ENCODE results near the gene EMID1. TPM values are rescaled to one million over a fixed set of nuclear protein-coding genes. Genes with fewer than 3 reads are reported as not detected.

EMID1 gene
- total and polyA plus RNA-seq, 2 donors from 2014 or later: 9.6 to 25.5 TPM

DNA sequence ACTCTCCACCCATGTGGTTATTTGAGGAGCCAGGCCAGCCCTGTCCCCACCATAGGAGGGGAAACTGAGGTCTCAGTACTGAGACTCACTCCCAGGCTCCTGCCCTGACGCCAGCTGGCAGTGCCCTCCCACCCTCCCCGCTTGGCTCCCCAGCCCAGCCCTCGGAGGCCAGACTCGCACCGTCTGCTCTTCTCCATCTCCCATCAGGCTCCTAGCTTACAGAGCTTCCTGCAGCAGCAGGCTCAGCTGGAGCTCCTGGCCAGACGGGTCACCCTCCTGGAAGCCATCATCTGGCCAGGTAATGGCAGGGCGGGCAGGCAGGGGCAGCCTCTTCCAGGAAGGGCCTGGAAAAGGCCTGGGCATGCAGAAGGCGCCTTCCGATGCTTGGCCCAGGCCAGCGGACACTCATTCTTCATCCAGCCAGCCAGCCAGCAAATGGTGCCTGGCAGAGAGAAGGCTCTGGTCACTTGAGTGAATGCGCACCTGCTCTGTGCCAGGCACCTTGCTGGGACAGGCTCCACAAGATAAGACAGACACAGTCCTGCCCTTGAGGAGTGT is 49.4 kb downstream of the EMID1 start:
- FAIRE-seq (no peak), DNase-seq (no peak)
- H3K27me3 ChIP-seq (ENCODE audit: control insufficient read depth, insufficient read depth, low read length): no peaks in the 10 kb centered on the region
- intact Hi-C loops (cut with DNase I): no loop called here
- no peak overlapping the region for H3K4me3 ChIP-seq (ENCODE audit: low read length in 3 of 3)
- H3K4me1 ChIP-seq (ENCODE audit: control insufficient read depth in 2 of 3, insufficient read depth in 2 of 3, low read depth in 1 of 3, low read length in 3 of 3): no peaks in the 10 kb centered on the region
- H3K9me3 ChIP-seq (ENCODE audit: control insufficient read depth in 2 of 3, insufficient read depth in 1 of 3, low read length in 3 of 3): no peaks in the 10 kb centered on the region
- no peaks in the 10 kb centered on the region for H3K36me3 ChIP-seq (ENCODE audit: control insufficient read depth in 2 of 3, insufficient read depth in 3 of 3, low read length in 3 of 3)
- no peak overlapping the region for H3K9ac ChIP-seq (ENCODE audit: low read length in 3 of 3)
- no peak overlapping the region for H3K27ac ChIP-seq (ENCODE audit: low read depth in 2 of 2, low read length in 2 of 2)
- TF ChIP-seq, protein P1, sequence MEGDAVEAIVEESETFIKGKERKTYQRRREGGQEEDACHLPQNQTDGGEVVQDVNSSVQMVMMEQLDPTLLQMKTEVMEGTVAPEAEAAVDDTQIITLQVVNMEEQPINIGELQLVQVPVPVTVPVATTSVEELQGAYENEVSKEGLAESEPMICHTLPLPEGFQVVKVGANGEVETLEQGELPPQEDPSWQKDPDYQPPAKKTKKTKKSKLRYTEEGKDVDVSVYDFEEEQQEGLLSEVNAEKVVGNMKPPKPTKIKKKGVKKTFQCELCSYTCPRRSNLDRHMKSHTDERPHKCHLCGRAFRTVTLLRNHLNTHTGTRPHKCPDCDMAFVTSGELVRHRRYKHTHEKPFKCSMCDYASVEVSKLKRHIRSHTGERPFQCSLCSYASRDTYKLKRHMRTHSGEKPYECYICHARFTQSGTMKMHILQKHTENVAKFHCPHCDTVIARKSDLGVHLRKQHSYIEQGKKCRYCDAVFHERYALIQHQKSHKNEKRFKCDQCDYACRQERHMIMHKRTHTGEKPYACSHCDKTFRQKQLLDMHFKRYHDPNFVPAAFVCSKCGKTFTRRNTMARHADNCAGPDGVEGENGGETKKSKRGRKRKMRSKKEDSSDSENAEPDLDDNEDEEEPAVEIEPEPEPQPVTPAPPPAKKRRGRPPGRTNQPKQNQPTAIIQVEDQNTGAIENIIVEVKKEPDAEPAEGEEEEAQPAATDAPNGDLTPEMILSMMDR (IDR thresholded peaks at IDR 0.05; ENCODE audit: borderline replicate concordance, extremely low read depth, insufficient read depth): no peak

DNA sequence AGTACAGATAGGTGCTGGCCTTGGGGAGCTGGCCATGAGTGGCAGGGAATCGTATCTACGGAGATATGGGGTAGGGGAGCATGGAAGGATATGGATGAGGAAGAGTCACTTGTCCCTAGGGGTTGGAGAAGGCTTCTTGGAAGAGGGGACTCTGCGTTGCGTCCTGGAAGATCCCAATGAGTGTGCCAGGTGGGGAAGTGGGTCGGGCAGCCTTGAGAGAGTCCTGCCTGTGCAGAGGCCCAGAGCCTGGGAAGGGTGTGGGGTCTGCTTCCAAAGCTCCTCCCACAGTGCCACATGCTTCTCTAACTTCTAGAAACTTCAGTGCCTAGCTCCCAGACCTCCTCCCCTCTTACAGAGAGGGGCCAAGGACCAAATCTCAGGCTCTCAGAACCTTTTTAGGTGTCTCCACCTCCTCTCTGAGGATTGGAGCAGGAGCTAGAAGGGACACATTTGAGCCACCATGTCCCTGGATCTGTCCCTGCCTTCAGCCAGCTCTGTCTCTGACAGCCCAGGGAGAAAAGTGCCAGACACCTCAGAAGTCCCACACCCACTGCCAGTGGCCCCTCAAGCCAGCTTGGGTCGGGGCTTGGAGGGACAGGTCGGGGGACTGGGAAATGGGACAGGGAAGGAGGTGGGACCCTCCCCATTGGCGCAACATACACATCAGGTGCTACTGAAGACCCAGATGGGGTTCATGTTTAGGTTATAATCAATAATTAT is 51.1 kb downstream of the EMID1 start:
- Histone ChIP-seq H3K27ac (ENCODE audit: low read depth in 2 of 2, low read length in 2 of 2) (no peak overlapping the region), H3K36me3 (ENCODE audit: control insufficient read depth in 2 of 3, insufficient read depth in 3 of 3, low read length in 3 of 3) (no peaks in the 10 kb centered on the region), H3K9me3 (ENCODE audit: control insufficient read depth in 2 of 3, insufficient read depth in 1 of 3, low read length in 3 of 3) (no peaks in the 10 kb centered on the region), H3K27me3 (ENCODE audit: control insufficient read depth, insufficient read depth, low read length) (no peaks in the 10 kb centered on the region), H3K4me1 (ENCODE audit: control insufficient read depth in 2 of 3, insufficient read depth in 2 of 3, low read depth in 1 of 3, low read length in 3 of 3) (no peaks in the 10 kb centered on the region), H3K4me3 (ENCODE audit: low read length in 3 of 3) (no peak overlapping the region), H3K9ac (ENCODE audit: low read length in 3 of 3) (no peak overlapping the region)
- no peak for FAIRE-seq
- TF ChIP-seq, protein P1 (IDR thresholded peaks at IDR 0.05; ENCODE audit: borderline replicate concordance, extremely low read depth, insufficient read depth): no peak
- intact Hi-C loops (cut with DNase I): no loop called here
- no peak for DNase-seq

DNA sequence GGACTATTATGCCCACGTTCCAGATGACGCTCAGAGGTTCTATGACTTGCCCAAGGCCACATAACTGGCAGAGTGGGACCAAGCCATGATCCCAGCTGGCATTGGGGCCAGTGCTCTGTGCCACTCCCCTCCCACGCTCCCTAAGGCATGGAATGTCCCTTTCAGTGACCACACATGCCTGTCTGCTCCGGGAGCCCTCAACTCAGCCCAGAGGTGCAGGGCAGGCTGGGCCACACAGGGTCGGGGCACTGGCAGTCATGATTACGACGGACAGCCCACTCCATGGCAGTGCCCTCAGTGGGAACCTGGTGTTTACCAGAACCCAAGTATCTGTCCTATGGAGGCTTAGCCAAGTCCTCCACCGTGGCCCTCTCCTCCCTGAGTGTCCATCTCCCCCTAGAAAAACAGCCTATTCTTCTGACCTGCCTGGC is 52.1 kb downstream of the EMID1 start:
- DNase-seq (no peak), FAIRE-seq (no peak)
- Histone ChIP-seq H3K4me1 (ENCODE audit: control insufficient read depth in 2 of 3, insufficient read depth in 2 of 3, low read depth in 1 of 3, low read length in 3 of 3) (no peaks in the 10 kb centered on the region), H3K27me3 (ENCODE audit: control insufficient read depth, insufficient read depth, low read length) (no peaks in the 10 kb centered on the region), H3K9ac (ENCODE audit: low read length in 3 of 3) (no peak overlapping the region), H3K9me3 (ENCODE audit: control insufficient read depth in 2 of 3, insufficient read depth in 1 of 3, low read length in 3 of 3) (no peaks in the 10 kb centered on the region), H3K4me3 (ENCODE audit: low read length in 3 of 3) (no peak overlapping the region), H3K27ac (ENCODE audit: low read depth in 2 of 2, low read length in 2 of 2) (no peak overlapping the region), H3K36me3 (ENCODE audit: control insufficient read depth in 2 of 3, insufficient read depth in 3 of 3, low read length in 3 of 3) (no peaks in the 10 kb centered on the region)
- TF ChIP-seq, protein P1 (IDR thresholded peaks at IDR 0.05; ENCODE audit: borderline replicate concordance, extremely low read depth, insufficient read depth): no peak
- intact Hi-C loops (cut with DNase I): no loop called here

Measured in kidney (tissue), 14 donors.